ENCODE measurements around the gene NDUFA9. TPM values are rescaled to one million over a fixed set of nuclear protein-coding genes. Genes with fewer than 3 reads are reported as not detected.

Gene NDUFA9
- total and polyA plus RNA-seq, 7 donors, result 21.3 to 99.8 (median 41.1) TPM

- Histone ChIP-seq H3K4me3 (no peak overlapping the region), H3K4me1 (peaks cover 0 to 19% (median 16%) of the 10 kb centered on the region in 4 donors), H3K27me3 (no peaks in the 10 kb centered on the region), H3K9me3 (no peaks in the 10 kb centered on the region), H3K27ac (no peak overlapping the region), H3K36me3 (peaks cover 0 to 37% (median 10%) of the 10 kb centered on the region in 4 donors)
- DNase-seq, result no peak
- TF ChIP-seq EP300 (IDR thresholded peaks at IDR 0.05) (no peak), POLR2AphosphoS5 (IDR thresholded peaks at IDR 0.05) (no peak), POLR2A (IDR thresholded peaks at IDR 0.05) (no peak), CTCF (IDR thresholded peaks at IDR 0.05) (no peak)
- 85% methylated on average over 3 of the region's 3 CpGs for WGBS, 2 donors
- intact Hi-C loops (cut with DNase I), result loop anchor here (5.0 kb wide), 2 partner anchors 40 to 70 kb away; partner anchors contain the start of genes AKAP3, NDUFA9 and RAD51AP1
Observed at GRCh38 chr12:4607056-4607455, 41.9 kb upstream of the NDUFA9 start.

GRCh38 chr12:4609071-4609470, 39.8 kb upstream of the NDUFA9 start:
- TF ChIP-seq POLR2A (IDR thresholded peaks at IDR 0.05) (no peak), CTCF (IDR thresholded peaks at IDR 0.05) (no peak), EP300 (IDR thresholded peaks at IDR 0.05) (no peak)
- Histone ChIP-seq H3K4me1 (peaks cover 0 to 19% (median 16%) of the 10 kb centered on the region in 4 donors), H3K36me3 (peaks cover 0 to 58% (median 23%) of the 10 kb centered on the region in 4 donors), H3K27me3 (no peaks in the 10 kb centered on the region), H3K9me3 (no peaks in the 10 kb centered on the region), H3K27ac (no peak overlapping the region), H3K4me3 (no peak overlapping the region)
- intact Hi-C loops (cut with DNase I), result loop anchor here (5.0 kb wide), 2 partner anchors 38 to 72 kb away; partner anchors contain the start of genes AKAP3, NDUFA9 and RAD51AP1
- WGBS, 2 donors, result 94 to 95% methylated on average over 9 of the region's 9 CpGs
- DNase-seq, result no peak

- TF ChIP-seq EP300 (IDR thresholded peaks at IDR 0.05) (no peak), POLR2A (IDR thresholded peaks at IDR 0.05) (no peak), CTCF (IDR thresholded peaks at IDR 0.05) (no peak), POLR2AphosphoS5 (IDR thresholded peaks at IDR 0.05) (no peak)
- Histone ChIP-seq H3K27ac (no peak overlapping the region), H3K4me3 (no peak overlapping the region), H3K4me1 (peaks cover 0 to 16% (median 13%) of the 10 kb centered on the region in 4 donors), H3K36me3 (peaks cover 0 to 72% (median 27%) of the 10 kb centered on the region in 4 donors), H3K9me3 (no peaks in the 10 kb centered on the region), H3K27me3 (no peaks in the 10 kb centered on the region)
- DNase-seq, result no peak
- 59 to 72% methylated on average over 4 of the region's 4 CpGs for WGBS, 2 donors
- intact Hi-C loops (cut with DNase I), result no loop called here
Observed at GRCh38 chr12:4610481-4610880, 38.4 kb upstream of the NDUFA9 start.

GRCh38 chr12:4615667-4616066, 33.2 kb upstream of the NDUFA9 start:
- no peak for TF ChIP-seq POLR2A (IDR thresholded peaks at IDR 0.05)
- TF ChIP-seq CTCF (IDR thresholded peaks at IDR 0.05), result no peak
- no peak for TF ChIP-seq EP300 (IDR thresholded peaks at IDR 0.05)
- TF ChIP-seq POLR2AphosphoS5 (IDR thresholded peaks at IDR 0.05), result no peak
- Histone ChIP-seq H3K9me3 (no peaks in the 10 kb centered on the region), H3K36me3 (peaks cover 0 to 54% (median 23%) of the 10 kb centered on the region in 4 donors), H3K27ac (no peak overlapping the region), H3K4me3 (no peak overlapping the region), H3K27me3 (no peaks in the 10 kb centered on the region), H3K4me1 (no peaks in the 10 kb centered on the region)
- intact Hi-C loops (cut with DNase I), result no loop called here
- no peak for DNase-seq
- 95 to 97% methylated on average over 9 of the region's 9 CpGs for WGBS, 2 donors

GRCh38 chr12:4621511-4621910, 27.4 kb upstream of the NDUFA9 start:
- intact Hi-C loops (cut with DNase I), result no loop called here

More at GRCh38 chr12:4621511-4621910, 27.4 kb upstream of the NDUFA9 start:
- Histone ChIP-seq H3K4me1 (no peaks in the 10 kb centered on the region), H3K9me3 (no peaks in the 10 kb centered on the region), H3K4me3 (no peak overlapping the region), H3K27me3 (peaks cover 0 to 4% (median 0%) of the 10 kb centered on the region in 3 donors), H3K36me3 (no peaks in the 10 kb centered on the region), H3K27ac (no peak overlapping the region)
- 95% methylated on average over 3 of the region's 3 CpGs for WGBS, 2 donors
- DNase-seq, result no peak
- TF ChIP-seq POLR2A (IDR thresholded peaks at IDR 0.05), result no peak
- TF ChIP-seq EP300 (IDR thresholded peaks at IDR 0.05), result no peak

All from sigmoid colon (tissue), 7 donors.